ENCODE measurements around the gene CDKN3.

Gene CDKN3, protein sequence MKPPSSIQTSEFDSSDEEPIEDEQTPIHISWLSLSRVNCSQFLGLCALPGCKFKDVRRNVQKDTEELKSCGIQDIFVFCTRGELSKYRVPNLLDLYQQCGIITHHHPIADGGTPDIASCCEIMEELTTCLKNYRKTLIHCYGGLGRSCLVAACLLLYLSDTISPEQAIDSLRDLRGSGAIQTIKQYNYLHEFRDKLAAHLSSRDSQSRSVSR

DNA sequence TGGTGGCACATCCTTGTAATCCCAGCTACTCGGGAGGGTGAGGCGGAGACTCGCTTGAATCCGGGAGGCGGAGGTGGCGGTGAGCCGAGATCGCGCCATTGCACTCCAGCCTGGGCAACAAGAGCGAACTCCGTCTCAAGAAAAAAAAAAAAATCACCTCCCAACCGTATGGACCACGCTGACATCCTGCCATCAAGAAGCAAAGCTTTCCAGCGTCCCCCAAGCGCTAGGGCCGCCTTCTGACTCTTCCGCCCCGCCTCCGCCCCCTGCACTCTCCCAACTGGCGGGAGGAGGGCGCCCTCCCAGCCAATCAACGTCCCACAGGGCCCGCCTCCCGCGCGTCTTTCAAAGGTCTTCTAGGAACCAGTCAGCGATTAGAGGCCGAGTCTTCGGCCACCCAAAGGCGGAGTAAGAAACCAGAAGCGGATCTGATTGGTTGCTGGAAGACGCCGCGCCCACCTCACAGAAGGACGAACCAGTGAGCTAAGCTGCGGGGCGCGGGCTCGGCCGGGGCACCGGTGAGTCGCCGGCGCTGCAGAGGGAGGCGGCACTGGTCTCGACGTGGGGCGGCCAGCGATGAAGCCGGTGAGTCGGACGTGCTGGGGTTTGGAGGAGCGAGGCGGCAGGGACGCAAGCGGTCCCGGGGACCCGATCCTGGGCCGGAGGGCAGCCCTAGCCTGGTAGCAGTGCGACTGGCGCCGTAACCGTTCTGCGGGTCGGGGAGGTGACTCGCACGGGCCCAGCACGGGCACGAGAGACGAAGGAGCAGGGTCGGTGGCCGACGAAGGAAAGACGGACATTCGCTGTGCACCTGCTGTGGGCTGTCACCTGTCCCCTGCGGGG is at the start of gene CDKN3:
Gene CDKN3, plus strand, starts transcription at position 515 of the 843 bp plus-strand sequence. Its CDS starts 62 bp downstream, at position 577.
- DNase-seq (ENCODE audit: low read depth): peak; percentile 92

DNA sequence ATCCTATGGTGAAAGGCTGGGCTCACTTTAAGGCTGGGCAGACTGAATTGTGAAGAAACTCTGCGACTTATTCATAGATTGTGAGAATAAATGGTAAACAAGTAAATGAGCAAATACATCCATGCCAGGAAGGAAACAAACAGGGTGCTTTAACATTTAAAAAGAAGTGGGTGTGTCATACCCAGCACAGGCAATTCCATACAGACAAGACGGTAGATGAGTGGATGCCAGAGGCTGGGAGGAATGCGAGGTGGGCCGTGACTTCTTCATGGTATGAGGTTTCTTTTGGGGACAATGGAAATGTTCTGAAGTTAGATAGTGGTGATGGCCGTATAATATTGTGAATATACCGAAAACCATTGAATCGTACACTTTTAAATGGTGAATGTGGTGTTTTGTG is 49.8 kb upstream of the CDKN3 start:
- no peak for DNase-seq (ENCODE audit: low read depth)

DNA sequence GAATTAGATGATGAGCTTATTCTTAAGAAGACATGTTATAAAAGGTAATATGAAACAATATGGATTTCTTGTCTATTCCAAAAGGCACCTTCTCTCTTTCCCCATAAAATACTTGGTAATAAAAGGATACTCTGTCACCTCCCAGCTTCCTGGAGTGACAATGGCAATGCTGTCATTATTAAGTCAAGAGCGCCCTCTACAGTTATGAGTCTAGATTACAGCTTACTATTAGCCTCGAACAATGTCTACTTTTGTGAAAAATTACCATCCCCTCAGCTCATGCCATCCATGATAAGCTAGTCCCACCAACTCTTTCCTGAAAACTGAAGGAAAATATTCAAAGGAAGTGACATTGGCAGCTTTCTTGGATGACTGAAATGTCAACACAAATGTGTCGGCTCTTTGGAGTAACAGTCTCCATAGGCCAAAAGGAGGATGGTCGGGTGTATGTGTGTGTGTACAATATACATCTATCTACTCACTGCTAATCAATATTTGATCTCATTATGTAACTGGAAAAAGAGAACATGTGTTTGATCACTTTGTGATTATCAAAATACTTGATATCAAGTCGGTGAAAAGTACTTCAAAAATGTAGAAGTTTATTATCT is 48.7 kb upstream of the CDKN3 start:
- DNase-seq (ENCODE audit: low read depth): peak; percentile 11

DNA sequence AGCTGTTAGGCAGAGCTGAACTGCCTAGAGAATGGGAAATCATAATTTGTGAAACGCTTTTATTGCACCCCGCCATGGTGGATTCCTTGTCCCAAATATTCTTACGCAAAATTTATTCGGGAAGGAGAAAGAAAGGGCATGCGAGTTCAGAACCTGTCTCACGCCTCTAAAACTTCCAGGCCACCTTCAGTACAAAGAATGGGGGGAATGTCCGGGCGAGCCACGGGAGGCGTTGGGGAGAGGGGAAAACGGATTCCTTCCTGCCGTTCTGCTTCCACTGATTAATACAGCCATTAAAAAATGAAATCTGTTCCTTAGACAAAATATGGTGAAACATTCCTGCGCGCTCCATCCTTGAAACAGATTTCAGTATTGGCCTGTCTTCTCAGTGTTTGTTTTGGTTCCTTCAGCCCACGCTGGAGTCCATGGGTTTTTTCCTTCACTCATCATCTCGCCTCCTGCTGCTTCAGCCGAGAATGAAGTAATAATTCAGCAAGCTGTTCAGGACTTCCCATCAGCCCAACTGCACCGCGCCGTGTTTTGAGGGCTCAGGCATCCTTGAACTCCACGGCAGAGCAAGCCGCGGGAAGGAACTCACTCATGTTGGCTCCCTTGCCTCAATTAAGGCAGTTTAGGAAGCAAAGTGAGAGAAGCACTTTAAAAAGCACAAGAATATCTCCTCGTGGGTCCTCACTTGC is 47.7 kb upstream of the CDKN3 start:
- no peak for DNase-seq (ENCODE audit: low read depth)

DNA sequence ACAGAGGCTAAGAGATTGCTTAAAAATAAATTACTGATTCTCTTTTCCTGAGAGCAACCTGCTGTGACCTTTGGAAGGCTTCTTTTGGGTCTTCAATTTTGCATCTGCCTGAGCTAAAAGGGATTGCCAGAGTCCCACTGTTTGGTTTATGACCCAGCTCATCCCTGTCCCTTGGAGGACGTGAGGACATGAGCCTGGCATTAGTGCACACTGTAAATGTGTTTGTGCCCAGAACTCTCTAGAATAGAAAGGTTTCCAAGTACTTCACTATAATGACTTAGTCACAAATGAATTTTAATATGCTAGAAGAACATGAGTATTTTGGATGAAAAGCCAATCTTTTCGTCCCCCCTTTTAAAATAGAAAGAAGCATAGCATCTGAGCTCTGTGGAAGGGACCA is 47.1 kb upstream of the CDKN3 start:
- no peak for DNase-seq (ENCODE audit: low read depth)

DNA sequence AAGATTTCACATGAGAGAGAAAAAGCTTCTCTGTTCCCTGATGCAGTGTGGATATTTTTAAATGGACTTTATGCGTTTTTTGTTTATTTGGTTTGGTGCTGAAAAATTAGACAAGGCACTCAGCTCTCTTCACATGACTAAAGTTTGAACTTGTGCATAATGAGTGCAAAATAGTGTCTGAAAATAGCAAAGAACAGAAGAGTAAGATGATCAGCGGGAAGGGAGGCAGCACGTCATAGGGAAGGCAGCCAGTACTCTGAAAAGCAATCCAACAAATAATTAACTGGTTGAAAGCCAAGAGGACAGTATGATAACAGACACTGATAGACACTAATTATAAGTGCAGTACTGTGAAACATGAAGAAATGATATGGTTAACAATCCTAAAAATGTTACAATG is 46.6 kb upstream of the CDKN3 start:
- no peak for DNase-seq (ENCODE audit: low read depth)

DNA sequence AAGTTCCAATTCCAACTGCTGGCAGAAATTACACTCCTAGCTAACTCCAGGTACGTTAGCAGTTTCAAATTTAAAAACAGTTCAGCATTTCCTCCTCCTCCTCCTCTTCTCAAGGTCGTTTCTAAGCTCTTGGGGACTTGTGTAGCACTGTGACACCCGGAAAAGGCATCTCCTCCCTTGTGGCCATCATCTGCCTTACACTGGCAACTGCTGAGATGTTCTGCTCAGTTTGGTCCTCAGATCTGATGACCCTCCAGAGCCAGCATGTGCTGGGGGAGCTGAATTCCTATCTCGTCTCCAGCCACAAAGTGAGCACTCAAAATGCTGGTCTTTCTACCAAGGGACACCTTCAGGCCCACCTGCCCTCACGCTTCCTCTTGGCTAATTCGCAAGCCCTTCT is 43.5 kb upstream of the CDKN3 start:
- DNase-seq (ENCODE audit: low read depth): no peak

DNA sequence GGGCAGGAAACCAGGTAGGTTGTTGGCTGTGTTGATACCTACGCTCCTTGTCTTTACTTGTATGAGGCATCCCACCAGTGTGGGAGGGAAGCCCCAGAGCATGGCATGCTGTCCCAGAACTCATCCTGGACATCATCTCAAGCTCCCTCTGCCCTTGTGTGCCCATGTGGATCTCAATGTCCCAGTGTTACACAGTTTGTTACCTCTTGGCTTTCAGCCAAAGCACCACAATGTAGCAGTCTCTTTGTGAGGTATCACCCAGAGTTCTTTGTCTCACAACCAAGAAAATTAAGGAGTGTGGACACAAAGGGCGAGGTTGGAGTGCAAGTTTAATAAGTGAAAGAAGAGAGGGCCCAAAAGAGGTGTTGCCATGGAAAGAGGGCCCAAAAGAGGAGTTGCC is 43.1 kb upstream of the CDKN3 start:
- DNase-seq (ENCODE audit: low read depth): no peak

DNA sequence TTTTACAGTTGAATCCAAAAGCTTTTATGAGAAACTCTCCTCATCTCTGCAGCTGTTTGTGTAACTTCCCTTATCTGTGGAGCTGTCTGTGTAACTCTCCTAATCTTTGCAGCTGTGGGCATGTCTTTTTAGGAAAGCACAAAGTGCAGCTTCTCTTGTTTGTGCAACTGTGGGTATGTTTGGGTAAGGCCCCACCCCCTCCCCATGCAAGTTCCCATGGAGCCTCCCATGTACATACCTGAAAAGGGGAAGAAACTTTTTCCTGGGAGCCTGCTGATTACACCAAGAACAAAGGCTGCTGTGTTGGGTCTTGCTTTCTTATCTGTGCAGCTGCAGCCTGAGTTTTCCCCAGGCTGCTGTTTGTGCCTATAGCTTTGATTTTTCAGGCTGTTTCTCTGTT is 42.7 kb upstream of the CDKN3 start:
- DNase-seq (ENCODE audit: low read depth): no peak

DNA sequence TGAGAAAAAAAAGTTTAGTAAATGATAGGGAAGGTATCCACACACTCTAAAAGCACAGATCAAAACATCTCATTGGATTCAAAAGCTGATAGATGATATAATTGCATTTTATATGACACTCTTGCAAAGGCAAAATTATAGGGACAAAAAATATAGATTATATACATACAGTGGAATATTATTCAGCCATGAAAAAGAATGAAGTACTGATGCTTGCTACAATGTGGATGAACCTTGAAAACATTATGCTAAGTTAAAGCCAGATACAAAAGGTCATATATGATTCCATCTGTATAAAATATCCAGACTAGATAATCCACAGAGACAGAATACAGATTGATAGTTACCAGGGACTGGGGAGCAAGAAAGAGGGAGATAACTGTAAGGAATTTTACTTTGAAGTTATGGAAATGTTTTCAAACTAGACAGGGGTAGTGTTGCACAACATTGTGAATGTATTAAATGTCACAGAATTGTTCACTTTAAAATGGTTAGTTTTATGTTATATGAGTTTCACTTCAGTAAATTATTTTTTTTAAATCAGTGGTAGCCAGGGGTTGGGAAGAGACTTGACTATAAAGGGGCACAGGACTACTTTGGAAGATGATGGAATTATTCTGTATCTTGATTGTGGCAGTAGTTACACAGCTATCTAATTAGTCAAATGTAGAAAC is 41.7 kb upstream of the CDKN3 start:
- no peak for DNase-seq (ENCODE audit: low read depth)

DNA sequence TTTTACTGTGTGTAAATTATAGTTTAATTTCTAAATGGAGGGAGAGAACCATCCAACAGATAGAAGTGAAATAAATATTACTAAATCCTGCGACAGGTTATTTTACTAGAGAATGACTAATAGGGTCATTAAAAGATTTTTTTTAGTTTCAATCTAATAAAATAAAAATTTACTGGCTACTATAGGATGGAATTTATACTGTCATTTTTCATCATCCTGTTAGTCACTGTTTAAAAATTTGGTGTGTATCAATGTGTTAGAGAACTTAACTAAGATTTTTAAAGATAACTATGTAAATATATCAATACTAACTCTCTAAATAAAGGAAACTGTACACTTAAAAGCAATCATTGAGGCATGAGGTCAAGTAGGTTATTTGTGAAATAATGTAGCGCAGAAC is 41.1 kb upstream of the CDKN3 start:
- DNase-seq (ENCODE audit: low read depth): no peak

DNA sequence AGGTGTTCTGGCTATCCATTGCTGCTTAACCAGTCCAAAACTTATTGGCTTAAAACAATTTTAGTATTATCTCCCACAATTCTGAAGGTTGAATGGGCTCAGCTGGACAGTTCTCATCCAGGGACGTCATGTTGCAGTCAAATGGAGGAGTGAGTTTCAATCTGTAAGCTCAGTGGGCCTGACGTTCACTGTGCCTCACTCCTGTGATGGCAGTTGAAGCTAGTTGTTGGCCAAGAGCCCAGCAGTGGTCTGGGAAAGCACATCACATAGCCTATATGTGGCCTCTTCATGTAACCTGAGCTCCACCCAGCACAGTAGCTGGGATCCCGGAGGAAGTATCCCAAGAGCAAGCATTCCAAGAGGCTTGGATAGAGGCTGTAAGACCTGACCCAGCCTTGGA is 40.6 kb upstream of the CDKN3 start:
- DNase-seq (ENCODE audit: low read depth): no peak

DNA sequence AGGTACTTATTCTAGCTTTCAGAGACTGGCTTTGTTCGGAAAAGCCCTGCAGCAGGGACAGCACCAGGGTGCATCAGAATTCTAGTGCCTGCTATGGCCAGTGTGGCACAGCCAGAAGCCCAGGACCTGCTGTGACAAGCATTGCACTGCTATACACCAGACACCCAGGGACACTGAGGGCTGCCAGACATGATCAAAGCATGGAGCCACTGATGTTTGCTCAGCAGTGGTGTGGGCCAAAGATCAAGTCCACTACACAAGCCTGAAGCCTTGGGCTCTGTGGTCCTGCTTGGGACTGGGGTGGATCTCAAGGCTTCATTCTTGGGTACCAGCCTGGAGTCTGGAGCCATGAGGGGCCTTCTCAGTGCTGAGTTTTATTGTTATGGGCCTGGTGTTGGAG is 36.1 kb upstream of the CDKN3 start:
- DNase-seq (ENCODE audit: low read depth): no peak

DNA sequence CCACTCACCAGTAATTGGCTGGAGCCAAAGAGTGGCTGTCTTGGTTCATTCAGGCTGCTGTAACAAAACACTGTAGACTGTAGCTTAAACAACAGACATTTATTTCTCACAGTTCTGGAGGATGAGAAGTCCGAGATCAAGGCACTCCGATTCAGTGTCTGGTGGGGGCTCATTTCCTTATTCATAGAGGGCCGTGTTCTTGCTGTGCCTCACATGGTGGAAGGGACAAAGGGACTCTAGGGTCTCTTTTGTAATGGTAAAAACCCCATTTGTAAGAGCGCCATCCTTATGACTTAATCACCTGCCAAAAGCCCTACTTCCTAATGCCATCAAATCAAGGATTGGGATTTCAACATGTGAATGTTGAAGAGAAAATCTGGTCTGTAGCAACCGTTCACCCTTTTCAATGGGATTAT is 34.7 kb upstream of the CDKN3 start:
- DNase-seq (ENCODE audit: low read depth): no peak

DNA sequence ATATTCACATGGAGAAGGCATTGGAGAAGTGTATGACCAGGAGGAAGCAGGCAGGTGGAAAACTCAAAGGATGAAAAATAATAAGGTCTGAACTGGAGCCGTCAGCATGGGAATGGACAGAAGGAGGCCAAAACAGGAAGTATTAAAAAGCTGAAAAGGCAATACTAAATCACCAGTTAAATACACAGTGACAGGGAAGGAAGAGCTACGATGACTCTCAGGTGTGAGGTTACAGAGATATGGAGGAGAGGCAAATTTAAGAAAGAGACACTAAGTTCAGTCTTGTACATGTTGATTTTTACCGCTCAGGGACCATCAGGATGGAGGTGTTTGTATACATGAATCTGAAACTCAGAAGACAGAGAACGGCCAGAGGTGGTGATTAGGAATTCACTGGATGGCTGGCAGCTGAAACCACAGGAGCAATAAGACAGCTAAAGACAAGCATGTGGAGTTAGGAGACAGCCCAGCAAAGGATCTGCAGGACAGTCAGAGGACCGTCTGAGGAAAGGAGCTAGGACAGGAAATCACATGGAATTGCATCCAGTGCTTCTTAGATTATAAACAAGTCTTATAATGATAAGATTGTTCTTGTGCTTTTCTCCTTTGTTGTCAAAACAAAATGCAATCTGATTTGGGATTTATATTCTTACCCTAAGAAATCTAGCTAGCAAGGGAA is 33.9 kb upstream of the CDKN3 start:
- no peak for DNase-seq (ENCODE audit: low read depth)

DNA sequence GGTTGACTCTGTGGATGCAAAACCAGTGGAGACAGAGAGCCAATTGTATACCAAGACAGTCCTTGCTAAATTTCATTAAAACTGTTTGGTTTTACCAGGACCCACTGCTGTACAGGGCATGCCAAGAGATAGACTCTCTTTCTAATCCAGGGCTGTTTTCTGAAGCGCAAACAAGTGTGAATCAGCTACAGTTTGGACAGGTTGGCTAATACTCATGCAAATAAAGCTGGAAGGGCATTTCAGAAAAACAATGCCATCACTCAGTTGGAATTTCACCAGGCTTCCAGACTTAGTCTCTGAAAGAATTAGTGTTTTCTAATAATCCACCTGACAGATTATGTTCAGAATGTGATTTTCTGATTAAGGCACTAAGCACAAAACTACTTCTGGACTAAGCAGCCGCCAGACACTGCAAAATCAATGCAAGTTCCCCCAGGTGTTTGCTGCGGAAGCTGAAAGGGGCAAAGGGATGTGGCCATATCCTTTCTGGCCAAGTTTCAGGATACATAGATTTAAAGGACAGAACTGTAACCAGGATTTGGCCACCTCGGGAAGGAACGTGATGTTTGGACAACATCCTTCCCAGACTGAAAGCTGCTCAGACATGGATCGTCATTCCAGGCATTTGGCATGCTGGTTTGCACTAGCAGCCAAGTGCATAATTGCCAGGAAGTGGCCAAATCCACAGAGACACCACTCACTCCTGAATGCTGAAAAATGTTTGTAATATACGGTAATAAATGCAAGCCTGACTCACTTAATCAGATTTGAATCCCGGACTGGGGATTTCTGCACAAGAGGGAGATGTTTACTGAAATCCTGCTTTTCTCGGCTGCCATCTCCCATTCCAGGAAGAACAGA is 32.0 kb upstream of the CDKN3 start:
- no peak for DNase-seq (ENCODE audit: low read depth)

DNA sequence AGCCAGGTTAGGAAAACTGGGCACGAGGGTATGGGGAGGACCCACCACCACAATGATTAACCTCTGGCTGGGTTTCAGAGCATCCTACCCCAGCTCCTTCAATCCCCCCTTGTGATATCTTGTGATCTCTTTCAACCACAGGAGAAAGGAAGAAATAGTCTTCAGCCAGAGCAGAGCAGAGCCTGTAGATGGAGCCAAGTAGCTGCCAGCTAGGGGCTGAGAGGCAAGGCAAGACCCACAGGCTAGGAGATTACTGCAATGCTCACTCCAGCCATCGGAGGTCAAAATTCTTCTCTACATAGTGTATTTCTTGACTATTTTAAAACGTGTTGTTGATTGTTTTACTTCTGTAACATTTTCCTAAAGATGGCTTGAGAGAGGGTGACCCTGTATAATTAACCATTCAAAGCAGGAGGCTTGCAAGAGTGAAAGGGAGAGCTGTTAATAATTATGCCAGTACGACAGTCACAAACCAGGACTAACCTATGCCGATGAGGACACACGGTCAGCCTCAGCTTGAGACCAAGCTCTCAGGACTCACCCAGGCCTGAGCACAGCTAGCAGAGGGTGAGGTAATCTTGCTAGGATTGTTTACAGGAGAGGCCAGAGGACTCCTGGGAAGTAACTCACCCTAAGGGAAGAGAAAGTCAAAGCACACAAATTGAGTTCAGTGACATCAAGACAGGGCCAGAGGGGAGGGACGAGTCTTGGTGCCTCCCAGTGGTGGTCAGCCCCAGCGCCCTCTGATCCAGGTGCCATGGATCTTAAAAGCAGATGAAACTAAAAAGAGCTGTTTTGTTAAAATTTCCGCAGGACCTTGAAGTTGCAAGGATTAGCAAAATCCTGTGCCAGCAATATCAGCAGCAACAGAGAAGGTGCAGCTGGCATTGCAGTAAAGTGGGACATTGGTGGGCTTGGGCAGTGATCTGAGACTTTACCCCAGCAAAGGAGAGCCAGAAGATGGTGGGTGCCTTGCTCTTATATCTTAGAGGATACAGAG is 29.8 kb upstream of the CDKN3 start:
- DNase-seq (ENCODE audit: low read depth): no peak

DNA sequence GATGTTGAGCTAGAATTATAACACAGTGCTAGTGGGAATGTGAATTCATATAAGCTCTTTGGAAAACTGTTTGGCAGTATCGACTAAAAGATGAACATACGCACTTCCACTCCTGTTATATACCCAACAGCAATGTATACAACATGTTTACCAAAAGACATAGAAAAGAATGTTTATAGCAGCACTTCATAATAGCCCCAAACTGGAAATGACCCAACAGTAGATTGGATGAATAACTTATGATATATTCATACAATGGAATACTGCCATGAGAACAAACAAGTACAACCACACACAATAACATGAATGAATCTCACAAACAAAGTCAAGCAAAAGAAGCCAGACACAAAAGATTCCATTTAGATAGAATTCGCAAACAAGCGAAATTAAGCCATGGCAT is 28.5 kb upstream of the CDKN3 start:
- no peak for DNase-seq (ENCODE audit: low read depth)

DNA sequence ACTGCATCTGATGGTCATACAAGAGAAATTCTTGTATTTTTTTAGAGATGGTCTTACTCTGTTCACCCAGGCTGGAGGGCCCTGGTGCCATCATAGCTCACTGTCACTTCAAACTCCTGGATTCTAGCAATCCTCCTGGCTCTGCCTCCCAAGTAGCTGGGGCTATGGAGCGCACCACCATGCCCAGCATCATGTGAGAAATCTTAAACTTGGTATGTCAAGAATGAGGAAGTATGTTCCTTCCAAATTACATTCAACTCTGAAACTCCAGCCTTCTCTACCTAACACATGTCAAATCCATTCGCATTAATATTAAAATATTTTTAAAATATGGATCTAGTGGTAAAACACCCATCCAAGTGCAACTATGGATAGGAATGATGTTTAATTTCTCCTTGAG is 27.5 kb upstream of the CDKN3 start:
- DNase-seq (ENCODE audit: low read depth): no peak

Data from CMK (cell line).